ENCODE measurements around the gene IGSF3. TPM values are rescaled to one million over a fixed set of nuclear protein-coding genes. Genes with fewer than 3 reads are reported as not detected.

IGSF3 gene
- total RNA-seq, 4 donors from 2014 or later, result 15.7 to 63.2 (median 49.2) TPM

- TF ChIP-seq, protein P1, sequence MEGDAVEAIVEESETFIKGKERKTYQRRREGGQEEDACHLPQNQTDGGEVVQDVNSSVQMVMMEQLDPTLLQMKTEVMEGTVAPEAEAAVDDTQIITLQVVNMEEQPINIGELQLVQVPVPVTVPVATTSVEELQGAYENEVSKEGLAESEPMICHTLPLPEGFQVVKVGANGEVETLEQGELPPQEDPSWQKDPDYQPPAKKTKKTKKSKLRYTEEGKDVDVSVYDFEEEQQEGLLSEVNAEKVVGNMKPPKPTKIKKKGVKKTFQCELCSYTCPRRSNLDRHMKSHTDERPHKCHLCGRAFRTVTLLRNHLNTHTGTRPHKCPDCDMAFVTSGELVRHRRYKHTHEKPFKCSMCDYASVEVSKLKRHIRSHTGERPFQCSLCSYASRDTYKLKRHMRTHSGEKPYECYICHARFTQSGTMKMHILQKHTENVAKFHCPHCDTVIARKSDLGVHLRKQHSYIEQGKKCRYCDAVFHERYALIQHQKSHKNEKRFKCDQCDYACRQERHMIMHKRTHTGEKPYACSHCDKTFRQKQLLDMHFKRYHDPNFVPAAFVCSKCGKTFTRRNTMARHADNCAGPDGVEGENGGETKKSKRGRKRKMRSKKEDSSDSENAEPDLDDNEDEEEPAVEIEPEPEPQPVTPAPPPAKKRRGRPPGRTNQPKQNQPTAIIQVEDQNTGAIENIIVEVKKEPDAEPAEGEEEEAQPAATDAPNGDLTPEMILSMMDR (IDR thresholded peaks at IDR 0.05), result no peak
- Histone ChIP-seq H3K4me3 (no peak overlapping the region), H3K9me3 (no peaks in the 10 kb centered on the region), H3K27ac (no peak overlapping the region), H3K36me3 (no peaks in the 10 kb centered on the region), H3K27me3 (no peaks in the 10 kb centered on the region), H3K4me1 (no peaks in the 10 kb centered on the region)
- DNase-seq, result no peak
These were observed 43.8 kb upstream of the IGSF3 start for GRCh38 chr1:116711263-116711840.

- H3K36me3 ChIP-seq, result no peaks in the 10 kb centered on the region
- H3K9me3 ChIP-seq, result no peaks in the 10 kb centered on the region
- no peak for TF ChIP-seq POLR2A (IDR thresholded peaks at IDR 0.05)
- TF ChIP-seq, protein P1 (IDR thresholded peaks at IDR 0.05), result no peak
- H3K27me3 ChIP-seq, result no peaks in the 10 kb centered on the region
- H3K4me3 ChIP-seq, result no peak overlapping the region
- DNase-seq, result no peak
- no peak overlapping the region for H3K27ac ChIP-seq
- no peaks in the 10 kb centered on the region for H3K4me1 ChIP-seq
These were observed 43.1 kb upstream of the IGSF3 start for GRCh38 chr1:116710420-116711262.

GRCh38 chr1:116709666-116710167 lies 42.2 kb upstream of the IGSF3 start:
- DNase-seq, result no peak
- H3K27me3 ChIP-seq, result no peaks in the 10 kb centered on the region
- no peak for TF ChIP-seq POLR2A (IDR thresholded peaks at IDR 0.05)
- TF ChIP-seq, protein P1 (IDR thresholded peaks at IDR 0.05), result no peak
- no peaks in the 10 kb centered on the region for H3K36me3 ChIP-seq
- no peak overlapping the region for H3K27ac ChIP-seq
- no peaks in the 10 kb centered on the region for H3K9me3 ChIP-seq
- no peak overlapping the region for H3K4me3 ChIP-seq
- H3K4me1 ChIP-seq, result no peaks in the 10 kb centered on the region

DNA sequence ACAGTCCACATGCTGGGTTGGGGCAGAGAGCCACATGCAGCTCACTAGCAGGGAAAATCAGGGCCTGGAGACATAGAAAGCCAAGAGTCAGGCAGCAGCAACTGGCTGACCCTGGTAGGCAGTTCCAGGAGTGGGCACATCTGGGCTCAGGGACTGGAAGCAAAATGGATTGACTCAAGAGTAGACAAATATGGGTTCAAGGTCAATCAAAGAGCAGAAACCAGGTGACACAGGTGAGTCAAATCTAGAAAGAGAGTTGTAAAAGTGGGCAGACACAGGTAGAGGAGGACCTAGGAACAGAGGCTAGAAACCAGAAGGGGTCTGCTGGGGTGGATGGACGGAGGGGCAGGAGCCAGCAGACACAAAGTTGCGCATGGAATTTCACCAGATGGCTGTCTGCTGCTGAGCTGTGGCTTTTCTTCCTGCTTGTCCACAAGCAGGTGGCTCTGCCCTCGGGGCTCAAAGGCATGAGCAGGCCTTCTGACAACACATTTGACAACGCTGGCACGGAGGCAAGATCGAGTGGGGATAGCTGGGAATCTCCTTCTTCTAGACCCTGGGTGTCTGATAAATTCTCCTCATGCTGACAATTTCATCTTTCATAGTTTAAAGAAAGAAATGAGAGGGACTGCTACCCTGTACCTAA lies 40.8 kb upstream of the IGSF3 start:
- Histone ChIP-seq H3K36me3 (no peaks in the 10 kb centered on the region), H3K27ac (no peak overlapping the region), H3K4me1 (no peaks in the 10 kb centered on the region), H3K9me3 (no peaks in the 10 kb centered on the region), H3K4me3 (no peak overlapping the region), H3K27me3 (no peaks in the 10 kb centered on the region)
- TF ChIP-seq POLR2A (IDR thresholded peaks at IDR 0.05), result no peak
- TF ChIP-seq, protein P1 (IDR thresholded peaks at IDR 0.05), result no peak
- DNase-seq, result no peak

DNA sequence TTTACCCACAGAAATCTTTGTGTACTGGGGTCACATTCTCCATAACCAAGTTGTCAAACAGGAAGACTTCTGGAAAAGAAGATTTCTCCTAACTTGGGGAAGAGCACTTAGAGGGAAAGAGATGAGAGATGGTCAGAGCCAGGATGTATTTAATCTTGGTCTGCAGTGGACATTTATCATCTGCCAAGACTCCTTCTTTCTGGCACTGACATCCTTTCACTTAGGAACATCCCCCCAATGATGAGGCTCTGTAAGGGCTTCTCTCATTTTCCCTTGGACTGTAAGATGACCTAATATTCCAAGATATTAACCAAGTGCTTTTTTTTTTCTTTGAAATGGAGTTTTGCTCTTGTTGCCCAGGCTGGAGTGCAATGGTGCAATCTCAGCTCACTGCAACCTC lies 39.3 kb upstream of the IGSF3 start:
- Histone ChIP-seq H3K27ac (no peak overlapping the region), H3K27me3 (no peaks in the 10 kb centered on the region), H3K9me3 (no peaks in the 10 kb centered on the region), H3K4me1 (no peaks in the 10 kb centered on the region), H3K36me3 (no peaks in the 10 kb centered on the region), H3K4me3 (no peak overlapping the region)
- DNase-seq, result no peak
- TF ChIP-seq, protein P1 (IDR thresholded peaks at IDR 0.05), result no peak
- no peak for TF ChIP-seq POLR2A (IDR thresholded peaks at IDR 0.05)

Measured in Peyer's patch (tissue), 4 donors.